ENCODE measurements around the gene SH3RF1.

Gene SH3RF1

GRCh38 chr4:169132561-169133305 is 138.0 kb downstream of the SH3RF1 start:
- peak; percentile 27 for DNase-seq

DNA sequence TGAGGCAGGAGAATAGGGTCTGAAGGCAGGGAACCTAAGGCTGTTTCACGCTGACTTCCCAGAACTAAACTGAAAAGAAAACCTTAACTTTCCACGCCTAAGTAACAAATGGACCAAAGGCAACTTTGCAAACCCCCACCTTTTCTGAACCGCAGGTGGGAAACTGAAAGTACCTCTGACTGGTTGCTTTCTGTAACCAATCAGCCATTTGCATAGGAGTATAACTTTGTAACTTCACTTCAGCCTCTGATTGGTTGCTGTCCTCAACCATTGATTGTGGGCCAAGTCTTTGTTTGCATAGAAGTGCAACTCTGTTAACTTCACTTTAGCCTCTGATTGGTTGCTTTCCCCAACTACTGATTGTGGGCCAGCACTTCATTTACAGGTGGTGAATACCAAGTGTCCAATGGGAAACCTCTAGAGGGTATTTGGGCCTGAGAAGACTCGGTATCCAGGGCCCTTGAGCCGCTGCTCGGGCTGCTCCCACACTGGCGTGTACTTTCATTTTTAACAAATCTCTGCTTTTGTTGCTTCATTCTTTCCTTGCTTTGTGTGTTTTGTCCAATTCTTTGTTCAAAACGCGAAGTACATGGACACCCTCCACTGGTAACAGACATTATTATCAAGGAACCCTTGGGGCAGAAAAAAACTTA is 139.1 kb downstream of the SH3RF1 start:
- DNase-seq, result no peak

- no peak for DNase-seq
These were observed 141.9 kb downstream of the SH3RF1 start for GRCh38 chr4:169128902-169129301.

DNA sequence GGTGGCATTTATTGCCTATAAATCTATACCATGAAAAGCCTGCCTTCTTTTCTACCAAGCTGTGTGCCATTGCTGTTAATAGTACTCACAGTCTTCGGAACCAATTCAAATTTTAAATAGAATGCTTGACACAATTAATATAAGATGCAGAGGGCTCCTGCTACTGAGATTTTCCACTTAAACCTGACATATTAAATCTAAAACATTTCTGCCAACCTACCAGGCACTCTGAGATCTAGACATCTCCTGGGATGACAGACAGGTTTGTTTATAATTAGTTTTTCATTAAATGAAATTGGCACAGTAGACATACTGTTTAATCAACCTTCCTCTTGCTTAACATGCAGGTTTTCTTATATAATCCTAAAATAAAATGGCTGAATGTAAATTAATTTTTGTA is 143.4 kb downstream of the SH3RF1 start:
- DNase-seq, result no peak

DNA sequence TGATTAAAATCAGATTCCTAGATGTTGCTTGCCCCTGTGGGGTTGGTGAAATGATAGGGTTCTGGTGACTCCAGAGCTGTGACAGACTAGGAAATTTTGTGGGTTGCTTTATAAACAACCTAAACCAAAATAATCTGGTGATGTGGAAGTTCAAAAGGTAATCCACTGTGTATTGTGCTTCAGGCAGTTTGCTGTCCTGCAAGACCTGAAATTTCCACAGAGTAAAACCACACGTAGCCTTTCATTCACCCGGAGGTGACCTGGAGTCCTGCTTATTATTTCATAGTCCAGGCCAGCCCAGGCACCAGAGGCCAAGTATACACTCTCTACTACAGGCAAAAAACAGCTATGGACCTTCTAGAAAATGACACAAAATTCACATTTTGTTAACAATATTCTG is 146.1 kb downstream of the SH3RF1 start:
- DNase-seq, result no peak

DNA sequence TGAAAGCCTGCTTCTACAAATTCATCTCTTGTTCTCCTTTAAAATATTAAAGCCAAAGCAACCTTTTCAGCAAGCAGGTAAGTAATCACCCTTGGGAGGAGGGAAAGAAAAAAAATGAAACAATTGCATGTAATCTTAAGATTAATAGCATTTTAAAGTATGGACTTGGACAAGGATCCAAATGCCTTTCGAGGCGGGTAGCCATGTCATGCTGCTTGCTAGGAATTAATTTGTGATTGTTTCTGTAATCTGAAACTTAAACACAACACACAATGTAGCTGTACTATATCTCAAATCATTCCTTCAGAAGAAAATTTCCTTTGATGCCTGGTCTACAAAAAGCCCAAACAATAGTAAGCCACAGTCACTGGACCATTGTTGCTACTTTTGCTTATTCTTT is 148.3 kb downstream of the SH3RF1 start:
- DNase-seq, result no peak

DNA sequence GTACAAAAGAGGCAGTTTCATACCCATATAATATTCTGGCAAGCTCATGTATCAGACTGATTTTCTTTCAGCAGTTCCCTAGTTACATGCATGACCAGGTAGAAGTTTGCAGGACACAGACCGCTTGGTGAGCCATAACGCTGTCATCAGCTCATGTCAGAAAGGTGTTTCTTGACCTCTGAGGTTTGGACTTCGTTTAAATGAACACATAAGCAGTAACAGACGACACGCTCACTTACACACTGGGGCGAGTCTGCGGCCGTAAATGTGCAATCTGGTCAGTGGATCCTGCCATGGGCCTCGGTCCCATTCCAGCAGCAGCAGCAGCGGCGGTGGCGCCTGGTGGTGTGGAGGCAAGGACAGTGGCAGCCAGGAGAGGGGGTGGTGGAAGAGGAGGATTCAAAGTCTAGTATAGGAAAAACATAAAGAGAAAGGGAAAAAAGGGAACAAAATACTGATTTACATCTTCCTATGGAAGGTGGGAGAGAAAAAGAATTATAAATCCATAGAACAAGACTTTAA is 148.8 kb downstream of the SH3RF1 start:
- no peak for DNase-seq

- no peak for DNase-seq
These were observed 150.1 kb downstream of the SH3RF1 start for GRCh38 chr4:169120624-169121023.

GRCh38 chr4:169119536-169119935 is 151.2 kb downstream of the SH3RF1 start:
- DNase-seq, result no peak

GRCh38 chr4:169117591-169118081 is 153.1 kb downstream of the SH3RF1 start:
- DNase-seq, result peak; percentile 97

DNA sequence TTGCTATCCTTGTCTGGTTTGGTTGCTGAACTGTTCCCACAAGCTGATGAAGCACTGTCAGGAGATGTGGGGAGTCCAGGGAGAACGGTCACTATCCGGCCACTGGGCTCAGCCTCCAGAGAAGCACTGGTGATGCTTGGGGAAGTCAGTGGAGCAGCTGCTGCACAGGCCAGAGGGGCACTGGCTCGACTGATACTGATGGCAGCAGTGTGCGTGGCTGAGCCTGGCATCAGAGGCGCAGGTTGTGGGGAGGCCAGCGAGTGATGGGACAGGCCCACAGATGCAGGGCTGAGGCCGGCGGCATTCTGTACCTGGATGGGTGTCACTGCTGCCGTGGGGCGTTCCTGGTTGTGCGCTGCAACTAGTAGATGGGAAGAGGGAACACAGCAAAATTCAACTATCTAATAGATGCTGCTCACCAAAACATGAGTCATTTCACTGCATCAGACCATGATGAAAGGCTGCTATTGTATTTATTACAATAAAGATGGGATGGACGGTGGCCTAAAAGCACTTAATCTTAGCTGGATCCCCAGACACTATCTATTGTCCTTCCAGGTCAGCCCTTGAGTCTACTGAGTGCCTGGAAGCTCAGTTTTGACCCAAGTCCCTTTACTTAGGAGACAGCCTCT is 154.4 kb downstream of the SH3RF1 start:
- DNase-seq, result peak; percentile 44

DNA sequence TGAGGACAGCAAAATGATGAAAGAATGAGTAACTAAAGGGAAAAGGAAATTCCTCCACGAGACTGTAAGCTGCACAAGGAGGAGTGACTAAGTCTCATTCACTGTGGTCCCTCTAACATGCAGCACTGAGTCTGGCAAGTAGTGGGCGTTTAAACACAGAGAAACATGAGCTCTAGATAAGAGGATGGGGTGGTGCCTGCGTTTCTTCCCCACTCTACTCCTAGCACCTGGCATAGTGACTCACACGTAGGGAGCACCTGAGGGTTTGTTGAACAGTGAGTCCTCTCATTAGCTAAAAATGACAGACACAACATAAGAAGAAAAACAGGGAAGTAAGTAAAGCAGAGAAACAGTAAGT is 154.9 kb downstream of the SH3RF1 start:
- peak; percentile 98 for DNase-seq

GRCh38 chr4:169115144-169115896 is 155.4 kb downstream of the SH3RF1 start:
- no peak for DNase-seq

DNA sequence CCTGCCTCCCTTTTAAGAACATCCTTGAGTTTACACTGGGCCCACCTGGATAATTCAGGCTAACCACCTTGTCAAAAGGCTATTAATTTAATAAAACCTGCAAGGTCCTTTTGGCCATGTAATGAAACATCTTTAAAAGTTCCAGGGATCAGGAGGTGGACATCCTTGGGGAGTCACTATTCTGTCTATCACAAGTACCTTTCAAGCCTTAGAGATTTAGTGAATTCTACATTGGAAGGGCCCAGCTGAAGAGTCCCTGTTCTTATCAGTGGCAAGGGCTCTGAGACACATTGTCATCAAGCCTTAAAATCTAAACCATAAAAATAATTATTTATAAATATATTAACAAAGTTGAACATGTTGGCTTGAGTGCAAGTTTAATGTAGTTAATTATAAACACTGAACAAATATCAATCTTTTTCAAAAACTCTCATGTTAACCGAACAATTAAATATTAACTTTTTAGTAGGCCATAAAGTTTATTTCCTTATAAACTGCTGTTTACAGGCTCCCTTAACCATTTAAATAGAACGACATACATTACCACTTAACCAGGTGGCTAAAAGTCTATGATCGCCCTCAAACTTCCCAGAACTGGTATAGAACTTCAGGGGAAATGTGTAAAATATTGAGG is 156.3 kb downstream of the SH3RF1 start:
- DNase-seq, result no peak

- no peak for DNase-seq
These were observed 160.1 kb downstream of the SH3RF1 start for GRCh38 chr4:169110633-169111032.

DNA sequence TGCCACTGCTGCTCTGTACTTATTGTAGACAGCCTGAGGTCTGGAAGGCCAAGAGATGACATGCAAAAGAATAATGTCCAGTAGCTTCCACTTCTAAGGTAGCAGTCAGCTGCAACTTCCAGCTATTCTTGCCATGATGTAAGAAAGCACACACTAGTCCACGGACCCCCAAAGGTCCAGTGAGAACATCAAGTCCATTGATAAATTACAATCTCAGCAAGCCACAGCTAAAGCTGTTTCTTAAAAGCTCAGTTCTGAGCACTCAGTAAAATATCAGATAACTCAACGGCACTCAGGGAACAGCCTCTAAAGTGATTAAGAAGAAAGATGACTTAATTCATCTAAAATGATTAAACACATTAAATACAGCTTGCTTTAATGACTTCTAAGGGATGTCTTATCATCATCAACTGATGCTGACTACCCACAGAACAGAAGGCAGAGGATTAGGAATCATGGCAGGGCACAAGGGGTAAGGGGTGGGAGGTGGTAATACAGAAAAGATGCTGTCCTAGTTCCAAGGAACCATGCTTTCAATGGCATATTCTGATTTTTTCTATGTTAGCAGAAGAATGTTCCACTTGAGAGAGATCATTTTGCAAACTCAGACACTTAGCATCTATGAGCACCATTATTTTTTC is 161.6 kb downstream of the SH3RF1 start:
- DNase-seq, result no peak

GRCh38 chr4:169108303-169108702 is 162.5 kb downstream of the SH3RF1 start:
- DNase-seq, result no peak

- no peak for DNase-seq
These were observed 163.2 kb downstream of the SH3RF1 start for GRCh38 chr4:169107528-169107927.

DNA sequence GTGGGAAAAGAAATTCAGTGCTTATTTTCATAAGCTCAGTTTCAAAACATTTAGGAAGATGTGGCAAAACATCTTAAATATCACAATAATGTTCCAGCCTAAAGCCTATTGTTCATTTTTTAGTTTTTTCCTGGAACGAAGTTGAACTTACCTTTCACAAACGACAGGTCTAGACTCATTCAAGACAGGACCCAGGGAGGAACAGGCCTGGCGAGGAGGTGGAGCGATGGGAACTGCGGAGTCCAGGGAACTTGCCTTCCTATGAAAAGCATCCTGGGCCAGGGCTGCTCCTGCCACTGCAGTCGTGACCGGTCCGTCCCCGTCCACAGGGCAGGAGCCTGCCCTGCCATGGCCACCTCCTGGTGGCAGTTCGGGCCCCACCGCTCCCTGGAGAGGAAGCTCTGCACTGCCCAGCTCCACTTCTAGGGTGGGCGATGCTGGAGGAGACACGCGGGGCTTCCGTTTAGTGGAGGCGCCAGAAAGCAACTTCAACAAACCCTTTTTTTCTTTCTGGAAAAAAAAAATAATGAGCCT is 164.0 kb downstream of the SH3RF1 start:
- no peak for DNase-seq

- no peak for DNase-seq
These were observed 165.1 kb downstream of the SH3RF1 start for GRCh38 chr4:169105620-169106019.

DNA sequence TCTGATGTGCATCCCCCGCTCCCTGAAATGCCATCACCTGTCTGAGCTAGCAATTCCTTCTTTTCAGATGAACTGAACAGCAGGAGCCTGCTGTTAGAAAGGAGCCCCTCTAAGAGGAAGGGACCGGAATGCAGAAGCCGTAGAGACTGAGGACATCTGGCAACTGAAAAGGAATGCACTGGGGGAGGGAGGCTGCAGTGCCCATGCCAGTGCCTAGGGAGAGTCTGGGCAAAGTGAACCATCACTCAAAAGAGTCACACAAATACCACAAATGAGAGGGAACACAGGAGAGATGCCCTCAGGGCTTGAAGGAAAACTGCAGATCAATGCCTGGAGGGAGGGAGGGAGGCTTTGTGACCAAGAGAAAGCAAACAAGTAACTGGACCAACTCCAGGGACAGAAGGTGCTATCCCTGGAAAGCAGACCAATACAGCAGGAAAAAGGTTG is 166.8 kb downstream of the SH3RF1 start:
- DNase-seq, result peak; percentile 50
